Sigmoid colon (tissue), 7 donors: ENCODE results near the gene BIK. TPM values are rescaled to one million over a fixed set of nuclear protein-coding genes. Genes with fewer than 3 reads are reported as not detected.

Experiments
- DNase-seq: peaks from one replicate; pipeline ENCODE4 v3.0.0-alpha.2; 2019
- H3K27ac ChIP-seq, 4 donors: fragments of 200-600 bp; sonication (generic); one replicate each; pipeline ENCODE4 v1.5.1; 2016 to 2019; ENCODE audit warnings: mild to moderate bottlenecking in 1 of 4
- H3K27me3 ChIP-seq, 3 donors: fragments of 200-600 bp; sonication (generic); one replicate each; pipeline ENCODE4 v1.5.1; 2019; ENCODE audit warnings: mild to moderate bottlenecking in 1 of 3
- H3K36me3 ChIP-seq, 4 donors: fragments of 200-600 bp; sonication (generic); one replicate each; pipeline ENCODE4 v1.5.1; 2016 to 2019
- H3K4me1 ChIP-seq, 4 donors: fragments of 200-600 bp; sonication (generic); one replicate each; pipeline ENCODE4 v1.5.1; 2017 to 2019
- H3K4me3 ChIP-seq, 4 donors: fragments of 200-600 bp; sonication (generic); one replicate each; pipeline ENCODE4 v1.5.1; 2017 to 2019; ENCODE audit warnings: mild to moderate bottlenecking in 2 of 4, moderate library complexity in 1 of 4
- H3K9me3 ChIP-seq, 4 donors: fragments of 200-600 bp in 3 of 4; sonication (generic) in 3 of 4; one replicate each; pipeline versions ENCODE4 v1.5.1 to v1.6.1; 2013 to 2019
- EP300 ChIP-seq, 4 donors: sonication (generic); formaldehyde crosslinking; IDR thresholded peaks; one replicate each; pipeline ENCODE4 v1.6.1; 2017; ENCODE audit warnings: antibody characterized with exemption in 4 of 4
- POLR2A ChIP-seq, 2 donors: fragments of 450-650 bp; IDR thresholded peaks; one replicate each; pipeline ENCODE4 v1.6.1; 2016; ENCODE audit warnings: antibody characterized with exemption in 2 of 2, mild to moderate bottlenecking in 2 of 2, moderate library complexity in 2 of 2
- POLR2AphosphoS5 ChIP-seq, 4 donors: sonication (generic); formaldehyde crosslinking; IDR thresholded peaks; one replicate each; pipeline ENCODE4 v1.6.1; 2017; ENCODE audit warnings: antibody characterized with exemption in 4 of 4
- WGBS, 2 donors: extraction: QIAGEN DNeasy Blood & Tissue Kit; methylation state at CpG; one replicate each; pipeline ENCODE4 v1.1.7; 2013; 5-methylcytosine and 5-hydroxymethylcytosine counted together
- intact Hi-C: fragments of 100-400 bp; cut with DNase I; formaldehyde crosslinking; loops from one replicate; pipeline ENCODE4 v1.15.1; 2023
- polyA plus RNA-seq, 3 donors: library from polyadenylated mRNA; stranded (reverse); fragments of 200-250 nt; gene quantifications; one replicate each; pipeline ENCODE4 v1.2.3, GENCODE V29; 2013
- total RNA-seq, 4 donors: library from RNA; depleted of rRNA; stranded (reverse); fragments of >200 nt; gene quantifications; one replicate each; pipeline ENCODE4 v1.1.0, GENCODE V29; 2016
- TF ChIP-seq, protein P1 (sequence below), 4 experiments: fragments of 450-650 bp in 3 of 4; fragments of 200-600 bp in 1 of 4; IDR thresholded peaks; one replicate each; pipeline ENCODE4 v1.5.1; 2016 to 2019; ENCODE audit warnings: antibody characterized with exemption in 4 of 4, mild to moderate bottlenecking in 3 of 4, moderate library complexity in 2 of 4
- donor health status: healthy with polysubstance abuse.
- donor health status: Bipolar disorder and iron deficiency.
- donor health status: healthy.

BIK gene
- total and polyA plus RNA-seq, 7 donors = 29.6 to 39.1 (median 35.4) TPM; not detected in 4

- H3K27ac ChIP-seq = no peak overlapping the region
- WGBS, 2 donors = 54 to 76% methylated on average over 9 of the region's 9 CpGs
- TF ChIP-seq POLR2A (IDR thresholded peaks at IDR 0.05) (no peak), EP300 (IDR thresholded peaks at IDR 0.05) (no peak), POLR2AphosphoS5 (IDR thresholded peaks at IDR 0.05) (no peak)
- TF ChIP-seq, protein P1, sequence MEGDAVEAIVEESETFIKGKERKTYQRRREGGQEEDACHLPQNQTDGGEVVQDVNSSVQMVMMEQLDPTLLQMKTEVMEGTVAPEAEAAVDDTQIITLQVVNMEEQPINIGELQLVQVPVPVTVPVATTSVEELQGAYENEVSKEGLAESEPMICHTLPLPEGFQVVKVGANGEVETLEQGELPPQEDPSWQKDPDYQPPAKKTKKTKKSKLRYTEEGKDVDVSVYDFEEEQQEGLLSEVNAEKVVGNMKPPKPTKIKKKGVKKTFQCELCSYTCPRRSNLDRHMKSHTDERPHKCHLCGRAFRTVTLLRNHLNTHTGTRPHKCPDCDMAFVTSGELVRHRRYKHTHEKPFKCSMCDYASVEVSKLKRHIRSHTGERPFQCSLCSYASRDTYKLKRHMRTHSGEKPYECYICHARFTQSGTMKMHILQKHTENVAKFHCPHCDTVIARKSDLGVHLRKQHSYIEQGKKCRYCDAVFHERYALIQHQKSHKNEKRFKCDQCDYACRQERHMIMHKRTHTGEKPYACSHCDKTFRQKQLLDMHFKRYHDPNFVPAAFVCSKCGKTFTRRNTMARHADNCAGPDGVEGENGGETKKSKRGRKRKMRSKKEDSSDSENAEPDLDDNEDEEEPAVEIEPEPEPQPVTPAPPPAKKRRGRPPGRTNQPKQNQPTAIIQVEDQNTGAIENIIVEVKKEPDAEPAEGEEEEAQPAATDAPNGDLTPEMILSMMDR (IDR thresholded peaks at IDR 0.05) = no peak
- no peak overlapping the region for H3K4me3 ChIP-seq
- DNase-seq = no peak
- no peaks in the 10 kb centered on the region for H3K9me3 ChIP-seq
- intact Hi-C loops = loop anchor here (5.0 kb wide), 1 partner anchor 315 kb away; no protein-coding TSS in a partner anchor
- peaks cover 0 to 12% (median 9%) of the 10 kb centered on the region in 4 donors for H3K4me1 ChIP-seq
- no peaks in the 10 kb centered on the region for H3K27me3 ChIP-seq
- H3K36me3 ChIP-seq = no peaks in the 10 kb centered on the region
Measured at GRCh38 chr22:43092085-43092484, 18.5 kb upstream of the BIK start.

DNA sequence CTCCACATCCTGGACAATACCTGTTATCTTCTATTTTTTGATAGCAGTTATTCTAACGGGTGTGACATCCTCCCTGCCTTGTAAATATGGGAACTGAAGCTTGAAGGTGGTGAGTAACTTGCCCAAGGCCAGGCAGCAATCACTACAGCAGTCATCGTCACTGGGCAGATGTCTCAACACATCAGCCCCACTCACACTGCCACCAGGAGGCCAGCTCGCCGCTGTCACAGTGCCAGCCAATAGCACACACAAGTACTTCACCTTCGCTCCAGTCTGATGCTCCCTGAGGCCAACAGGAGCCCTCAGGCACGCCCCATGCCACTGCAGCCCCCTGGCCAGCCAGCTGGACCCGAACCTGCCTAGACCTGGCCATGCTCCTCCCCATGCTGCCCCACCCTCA lies 16.5 kb upstream of the BIK start:
- Histone ChIP-seq H3K9me3 (no peaks in the 10 kb centered on the region), H3K4me3 (no peak overlapping the region), H3K27ac (no peak overlapping the region), H3K27me3 (no peaks in the 10 kb centered on the region), H3K4me1 (peaks cover 0 to 7% (median 5%) of the 10 kb centered on the region in 4 donors), H3K36me3 (no peaks in the 10 kb centered on the region)
- no peak for TF ChIP-seq POLR2A (IDR thresholded peaks at IDR 0.05)
- TF ChIP-seq, protein P1 (IDR thresholded peaks at IDR 0.05) = no peak
- no peak for TF ChIP-seq EP300 (IDR thresholded peaks at IDR 0.05)
- TF ChIP-seq POLR2AphosphoS5 (IDR thresholded peaks at IDR 0.05) = no peak
- no peak for DNase-seq
- intact Hi-C loops = loop anchor here (5.0 kb wide), 1 partner anchor 317 kb away; no protein-coding TSS in a partner anchor
- WGBS, 2 donors = 13 to 50% methylated on average over 7 of the region's 7 CpGs

DNA sequence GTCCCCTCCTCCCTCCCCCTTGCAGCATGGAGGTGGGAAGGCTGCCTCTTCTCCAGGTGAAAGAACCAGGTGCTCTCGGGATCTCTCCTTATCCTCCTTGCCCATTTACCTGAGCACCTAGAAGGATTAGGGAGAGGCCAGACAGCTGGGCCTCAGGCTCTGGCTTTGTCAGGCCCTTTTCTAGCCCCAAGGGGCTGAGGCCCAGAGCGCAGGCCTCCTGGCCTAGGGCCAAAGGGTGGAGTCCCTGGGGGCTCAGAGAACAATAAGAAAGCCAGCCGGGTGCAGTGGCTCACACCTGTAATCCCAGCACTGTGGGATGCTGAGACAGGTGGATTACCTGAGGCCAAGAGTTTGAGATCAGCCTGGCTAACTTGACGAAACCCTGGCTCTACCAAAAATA lies 16.0 kb upstream of the BIK start:
- H3K4me1 ChIP-seq = peaks cover 0 to 4% (median 2%) of the 10 kb centered on the region in 4 donors
- H3K36me3 ChIP-seq = no peaks in the 10 kb centered on the region
- H3K4me3 ChIP-seq = no peak overlapping the region
- no peaks in the 10 kb centered on the region for H3K9me3 ChIP-seq
- DNase-seq = no peak
- intact Hi-C loops = loop anchor here (5.0 kb wide), 1 partner anchor 317 kb away; no protein-coding TSS in a partner anchor
- WGBS, 2 donors = 25 to 66% methylated on average over 4 of the region's 4 CpGs
- H3K27me3 ChIP-seq = no peaks in the 10 kb centered on the region
- no peak overlapping the region for H3K27ac ChIP-seq
- TF ChIP-seq POLR2AphosphoS5 (IDR thresholded peaks at IDR 0.05) = no peak

DNA sequence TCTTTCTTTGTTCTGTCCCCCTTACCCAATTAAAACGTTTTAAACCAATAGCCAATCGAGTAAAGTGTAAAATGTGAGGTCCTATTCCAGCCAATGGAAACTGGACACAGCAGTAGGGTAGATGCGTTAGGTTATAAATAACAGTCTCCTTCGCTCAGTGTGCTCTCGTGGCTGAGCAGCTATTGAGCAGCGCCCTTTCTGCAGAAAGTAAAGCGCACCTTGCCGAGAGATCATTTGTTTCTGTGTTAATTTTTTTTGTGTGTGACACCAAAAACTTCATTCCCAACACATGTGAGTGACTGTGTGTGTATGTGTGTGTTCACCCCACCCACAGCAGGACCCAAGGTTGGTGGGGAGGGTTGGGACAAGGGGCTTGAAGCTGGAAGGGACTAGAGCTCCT lies 14.1 kb upstream of the BIK start:
- intact Hi-C loops = no loop called here
- TF ChIP-seq EP300 (IDR thresholded peaks at IDR 0.05) = no peak
- no peak for TF ChIP-seq POLR2AphosphoS5 (IDR thresholded peaks at IDR 0.05)
- TF ChIP-seq POLR2A (IDR thresholded peaks at IDR 0.05) = no peak
- TF ChIP-seq, protein P1 (IDR thresholded peaks at IDR 0.05) = no peak

GRCh38 chr22:43098356-43098755 lies 12.2 kb upstream of the BIK start:
- no peaks in the 10 kb centered on the region for H3K36me3 ChIP-seq
- no peak for DNase-seq
- H3K4me1 ChIP-seq = no peaks in the 10 kb centered on the region
- intact Hi-C loops = no loop called here
- no peaks in the 10 kb centered on the region for H3K27me3 ChIP-seq
- TF ChIP-seq EP300 (IDR thresholded peaks at IDR 0.05) = no peak
- TF ChIP-seq, protein P1 (IDR thresholded peaks at IDR 0.05) = no peak
- no peak for TF ChIP-seq POLR2AphosphoS5 (IDR thresholded peaks at IDR 0.05)
- TF ChIP-seq POLR2A (IDR thresholded peaks at IDR 0.05) = no peak
- no peak overlapping the region for H3K4me3 ChIP-seq
- 65 to 70% methylated on average over 4 of the region's 4 CpGs for WGBS, 2 donors
- H3K9me3 ChIP-seq = no peaks in the 10 kb centered on the region
- no peak overlapping the region for H3K27ac ChIP-seq

More for the DNA sequence above, 14.1 kb upstream of the BIK start:
- WGBS, 2 donors = 91% methylated on average over 8 of the region's 8 CpGs
- DNase-seq = no peak
- H3K36me3 ChIP-seq = no peaks in the 10 kb centered on the region
- H3K9me3 ChIP-seq = no peaks in the 10 kb centered on the region
- no peak overlapping the region for H3K4me3 ChIP-seq
- no peak overlapping the region for H3K27ac ChIP-seq
- H3K27me3 ChIP-seq = no peaks in the 10 kb centered on the region
- no peaks in the 10 kb centered on the region for H3K4me1 ChIP-seq
